ENCODE results near the gene WBP1L.
"Not testable (repeated sequence)": the region's sequence is repeated elsewhere in the genome, so short reads cannot be mapped to it uniquely, and the experiment has no call there.

WBP1L gene

DNA sequence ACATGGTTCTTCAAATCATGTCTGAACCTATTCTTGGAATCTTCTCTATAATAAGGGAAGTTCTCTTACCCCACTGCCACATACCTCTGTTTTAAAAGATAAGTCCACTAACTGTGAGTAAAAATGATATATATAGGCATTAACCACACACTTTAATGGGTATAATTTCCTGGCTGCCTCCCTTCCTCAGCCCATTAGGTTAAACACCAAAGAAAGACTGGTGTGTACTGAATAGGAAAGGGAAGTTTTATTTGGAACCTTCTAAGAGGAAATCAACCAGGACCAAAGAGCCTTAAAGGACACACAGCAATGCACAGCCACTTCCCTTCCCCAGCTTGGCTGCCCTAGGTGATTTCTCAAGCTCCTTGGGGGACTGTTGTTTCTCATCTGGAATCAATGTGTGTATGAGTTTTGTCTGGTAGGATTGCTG is 5.0 kb upstream of the WBP1L start:
- H3K4me1 ChIP-seq (ENCODE audit: control insufficient read depth in 5 of 5, insufficient read depth in 5 of 5, low read length in 5 of 5): peaks cover 2 to 29% (median 17%) of the 10 kb centered on the region in 5 donors
- H3K27ac ChIP-seq (ENCODE audit: low read depth, low read length): no peak overlapping the region
- H3K27me3 ChIP-seq (ENCODE audit: control insufficient read depth in 5 of 5, insufficient read depth in 4 of 5, low read length in 5 of 5): no peaks in the 10 kb centered on the region
- no peak overlapping the region for H3K4me3 ChIP-seq (ENCODE audit: low read depth in 1 of 5, low read length in 5 of 5)
- H3K9ac ChIP-seq (ENCODE audit: low read length in 5 of 5): no peak overlapping the region
- H3K9me3 ChIP-seq (ENCODE audit: control insufficient read depth in 5 of 5, low read length in 5 of 5): no peaks in the 10 kb centered on the region
- peaks cover 0 to 6% (median 0%) of the 10 kb centered on the region in 5 donors for H3K36me3 ChIP-seq (ENCODE audit: control insufficient read depth in 5 of 5, insufficient read depth in 5 of 5, low read length in 5 of 5)

DNA sequence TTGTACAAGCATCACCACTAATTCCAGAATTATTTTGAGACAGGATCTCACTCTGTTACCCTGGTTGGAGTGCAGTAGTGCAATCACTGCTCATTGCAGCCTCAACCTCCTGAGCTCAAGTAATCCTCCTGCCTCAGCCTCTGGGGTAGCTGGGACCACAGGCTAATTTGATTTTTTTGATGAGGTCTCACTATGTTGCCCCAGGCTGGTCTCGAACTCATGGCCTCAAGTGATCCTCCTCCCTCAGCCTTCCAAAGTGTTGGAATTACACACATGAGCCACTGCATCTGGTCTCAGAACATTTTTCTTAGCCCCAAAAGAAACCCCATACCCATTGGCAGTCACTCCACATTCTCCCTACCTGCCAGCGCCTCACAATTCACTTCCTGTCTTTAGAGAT is 3.5 kb upstream of the WBP1L start:
- Histone ChIP-seq H3K4me3 (ENCODE audit: low read depth in 1 of 5, low read length in 5 of 5) (no peak overlapping the region), H3K27me3 (ENCODE audit: control insufficient read depth in 5 of 5, insufficient read depth in 4 of 5, low read length in 5 of 5) (no peaks in the 10 kb centered on the region), H3K36me3 (ENCODE audit: control insufficient read depth in 5 of 5, insufficient read depth in 5 of 5, low read length in 5 of 5) (peaks cover 0 to 6% (median 0%) of the 10 kb centered on the region in 5 donors), H3K9me3 (ENCODE audit: control insufficient read depth in 5 of 5, low read length in 5 of 5) (no peaks in the 10 kb centered on the region), H3K9ac (ENCODE audit: low read length in 5 of 5) (no peak overlapping the region), H3K27ac (ENCODE audit: low read depth, low read length) (no peak overlapping the region), H3K4me1 (ENCODE audit: control insufficient read depth in 5 of 5, insufficient read depth in 5 of 5, low read length in 5 of 5) (peaks cover 2 to 42% (median 28%) of the 10 kb centered on the region in 5 donors)

GRCh38 chr10:102741726-102742237 is 2.0 kb upstream of the WBP1L start:
- H3K4me3 ChIP-seq (ENCODE audit: low read depth in 1 of 5, low read length in 5 of 5): no peak overlapping the region
- no peaks in the 10 kb centered on the region for H3K36me3 ChIP-seq (ENCODE audit: control insufficient read depth in 5 of 5, insufficient read depth in 5 of 5, low read length in 5 of 5)
- no peak overlapping the region for H3K27ac ChIP-seq (ENCODE audit: low read depth, low read length)
- H3K27me3 ChIP-seq (ENCODE audit: control insufficient read depth in 5 of 5, insufficient read depth in 4 of 5, low read length in 5 of 5): no peaks in the 10 kb centered on the region
- no peaks in the 10 kb centered on the region for H3K9me3 ChIP-seq (ENCODE audit: control insufficient read depth in 5 of 5, low read length in 5 of 5)
- peaks cover 0 to 47% (median 44%) of the 10 kb centered on the region in 5 donors for H3K4me1 ChIP-seq (ENCODE audit: control insufficient read depth in 5 of 5, insufficient read depth in 5 of 5, low read length in 5 of 5)
- no peak overlapping the region for H3K9ac ChIP-seq (ENCODE audit: low read length in 5 of 5)

- H3K27ac ChIP-seq (ENCODE audit: low read depth, low read length); H3K9me3 ChIP-seq (ENCODE audit: control insufficient read depth in 5 of 5, low read length in 5 of 5); H3K27me3 ChIP-seq (ENCODE audit: control insufficient read depth in 5 of 5, insufficient read depth in 4 of 5, low read length in 5 of 5); H3K36me3 ChIP-seq (ENCODE audit: control insufficient read depth in 5 of 5, insufficient read depth in 5 of 5, low read length in 5 of 5); H3K9ac ChIP-seq (ENCODE audit: low read length in 5 of 5); H3K4me3 ChIP-seq (ENCODE audit: low read depth in 1 of 5, low read length in 5 of 5): not testable (repeated sequence)
- peaks cover 0 to 47% (median 44%) of the 10 kb centered on the region in 5 donors for H3K4me1 ChIP-seq (ENCODE audit: control insufficient read depth in 5 of 5, insufficient read depth in 5 of 5, low read length in 5 of 5)
These were observed 1.4 kb upstream of the WBP1L start for GRCh38 chr10:102742313-102742712.

GRCh38 chr10:102743078-102743587 is 615 bp upstream of the WBP1L start:
- Histone ChIP-seq H3K36me3 (ENCODE audit: control insufficient read depth in 5 of 5, insufficient read depth in 5 of 5, low read length in 5 of 5) (no peaks in the 10 kb centered on the region), H3K27me3 (ENCODE audit: control insufficient read depth in 5 of 5, insufficient read depth in 4 of 5, low read length in 5 of 5) (no peaks in the 10 kb centered on the region), H3K4me1 (ENCODE audit: control insufficient read depth in 5 of 5, insufficient read depth in 5 of 5, low read length in 5 of 5) (peaks cover 0 to 47% (median 41%) of the 10 kb centered on the region in 5 donors), H3K27ac (ENCODE audit: low read depth, low read length) (peak overlapping the region; percentile 93), H3K9me3 (ENCODE audit: control insufficient read depth in 5 of 5, low read length in 5 of 5) (no peaks in the 10 kb centered on the region), H3K9ac (ENCODE audit: low read length in 5 of 5) (no peak overlapping the region), H3K4me3 (ENCODE audit: low read depth in 1 of 5, low read length in 5 of 5) (peak overlapping the region; percentile 50 to 71 (median 63))

DNA sequence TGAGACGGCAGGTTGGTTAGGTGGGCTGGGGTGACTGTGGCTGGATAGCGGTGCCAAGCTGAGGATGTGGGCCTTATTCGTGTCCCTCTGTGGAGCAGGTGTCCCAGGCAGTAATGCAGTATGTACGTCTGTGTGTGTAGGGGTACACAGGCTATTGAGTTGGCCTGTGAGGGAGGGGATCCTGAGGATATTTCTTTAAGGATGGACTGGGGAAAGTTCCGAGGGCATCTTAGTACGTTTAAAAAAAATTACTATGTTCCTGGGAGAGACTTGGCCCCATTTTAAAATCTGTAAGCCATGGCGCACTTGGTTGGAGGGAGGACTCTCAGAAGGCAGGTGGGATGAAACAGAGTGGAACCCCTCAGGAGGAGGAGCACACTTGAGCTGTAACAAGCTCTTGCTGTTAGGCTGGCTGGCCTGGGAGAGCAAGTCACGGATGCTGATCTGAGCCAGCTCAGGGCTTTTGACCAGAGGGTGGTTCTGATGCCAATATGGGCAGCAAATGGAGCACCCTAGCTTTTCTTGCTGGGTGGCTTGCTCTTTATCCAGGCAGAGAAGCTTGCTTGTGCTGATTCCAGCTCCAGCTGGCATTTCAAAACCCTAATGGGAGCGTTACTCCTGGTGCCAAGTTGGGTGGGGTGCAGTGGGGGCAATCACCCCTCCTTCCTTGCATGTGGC is 765 bp downstream of the WBP1L start:
- Histone ChIP-seq H3K9me3 (ENCODE audit: control insufficient read depth in 5 of 5, low read length in 5 of 5) (no peaks in the 10 kb centered on the region), H3K27me3 (ENCODE audit: control insufficient read depth in 5 of 5, insufficient read depth in 4 of 5, low read length in 5 of 5) (no peaks in the 10 kb centered on the region), H3K27ac (ENCODE audit: low read depth, low read length) (peak overlapping the region; percentile 93), H3K4me1 (ENCODE audit: control insufficient read depth in 5 of 5, insufficient read depth in 5 of 5, low read length in 5 of 5) (peaks cover 0 to 36% (median 29%) of the 10 kb centered on the region in 5 donors), H3K4me3 (ENCODE audit: low read depth in 1 of 5, low read length in 5 of 5) (peak overlapping the region; percentile 85 to 100 (median 98)), H3K36me3 (ENCODE audit: control insufficient read depth in 5 of 5, insufficient read depth in 5 of 5, low read length in 5 of 5) (no peaks in the 10 kb centered on the region), H3K9ac (ENCODE audit: low read length in 5 of 5) (peak overlapping the region; percentile 57 to 99 (median 97))

GRCh38 chr10:102745157-102745556 is 1.4 kb downstream of the WBP1L start:
- Histone ChIP-seq H3K4me3 (ENCODE audit: low read depth in 1 of 5, low read length in 5 of 5) (peak overlapping the region; percentile 85 to 100 (median 98)), H3K27me3 (ENCODE audit: control insufficient read depth in 5 of 5, insufficient read depth in 4 of 5, low read length in 5 of 5) (no peaks in the 10 kb centered on the region), H3K4me1 (ENCODE audit: control insufficient read depth in 5 of 5, insufficient read depth in 5 of 5, low read length in 5 of 5) (peaks cover 0 to 36% (median 28%) of the 10 kb centered on the region in 5 donors), H3K36me3 (ENCODE audit: control insufficient read depth in 5 of 5, insufficient read depth in 5 of 5, low read length in 5 of 5) (no peaks in the 10 kb centered on the region), H3K27ac (ENCODE audit: low read depth, low read length) (peak overlapping the region; percentile 93), H3K9me3 (ENCODE audit: control insufficient read depth in 5 of 5, low read length in 5 of 5) (no peaks in the 10 kb centered on the region), H3K9ac (ENCODE audit: low read length in 5 of 5) (peak overlapping the region; percentile 5 to 99 (median 97))

DNA sequence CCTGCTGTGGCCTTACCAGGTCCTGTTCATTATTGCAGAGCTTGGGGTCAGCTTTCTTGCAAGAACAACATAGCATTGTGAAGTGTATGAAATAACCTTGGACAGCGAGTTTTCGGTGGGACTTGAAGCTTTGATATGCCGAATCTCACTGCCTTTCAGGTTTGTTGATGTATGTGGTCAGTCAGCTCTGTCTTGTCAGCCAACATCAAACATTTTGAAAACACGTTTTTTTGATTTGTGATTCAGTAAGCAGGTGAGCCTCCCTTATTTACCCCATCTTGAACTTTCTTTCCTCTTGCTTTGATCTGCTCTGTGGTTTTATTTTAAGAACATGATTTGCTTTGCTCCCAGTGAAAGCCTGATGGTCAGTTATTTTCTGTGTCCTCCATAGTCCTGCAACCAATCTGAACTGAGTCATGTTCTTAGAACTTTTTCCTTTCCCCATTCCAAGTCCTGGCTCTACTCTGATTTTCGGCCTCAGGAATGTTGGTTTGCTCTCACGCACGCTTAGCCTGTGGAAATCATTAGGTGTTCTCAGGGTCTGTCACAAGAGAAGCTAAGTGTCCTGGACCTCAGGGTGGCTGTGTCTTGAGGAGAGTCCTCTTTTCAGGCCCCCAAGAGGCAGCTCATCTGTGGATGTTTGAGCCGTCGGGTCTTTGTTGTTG is 8.7 kb downstream of the WBP1L start:
- Histone ChIP-seq H3K27me3 (ENCODE audit: control insufficient read depth in 5 of 5, insufficient read depth in 4 of 5, low read length in 5 of 5) (no peaks in the 10 kb centered on the region), H3K9ac (ENCODE audit: low read length in 5 of 5) (peak overlapping the region in 2 of 5 donors; percentile 33 to 62), H3K4me1 (ENCODE audit: control insufficient read depth in 5 of 5, insufficient read depth in 5 of 5, low read length in 5 of 5) (peaks cover 7 to 38% (median 29%) of the 10 kb centered on the region in 5 donors), H3K9me3 (ENCODE audit: control insufficient read depth in 5 of 5, low read length in 5 of 5) (no peaks in the 10 kb centered on the region), H3K4me3 (ENCODE audit: low read depth in 1 of 5, low read length in 5 of 5) (no peak overlapping the region), H3K27ac (ENCODE audit: low read depth, low read length) (peak overlapping the region; percentile 83), H3K36me3 (ENCODE audit: control insufficient read depth in 5 of 5, insufficient read depth in 5 of 5, low read length in 5 of 5) (peaks cover 0 to 2% (median 0%) of the 10 kb centered on the region in 5 donors)

DNA sequence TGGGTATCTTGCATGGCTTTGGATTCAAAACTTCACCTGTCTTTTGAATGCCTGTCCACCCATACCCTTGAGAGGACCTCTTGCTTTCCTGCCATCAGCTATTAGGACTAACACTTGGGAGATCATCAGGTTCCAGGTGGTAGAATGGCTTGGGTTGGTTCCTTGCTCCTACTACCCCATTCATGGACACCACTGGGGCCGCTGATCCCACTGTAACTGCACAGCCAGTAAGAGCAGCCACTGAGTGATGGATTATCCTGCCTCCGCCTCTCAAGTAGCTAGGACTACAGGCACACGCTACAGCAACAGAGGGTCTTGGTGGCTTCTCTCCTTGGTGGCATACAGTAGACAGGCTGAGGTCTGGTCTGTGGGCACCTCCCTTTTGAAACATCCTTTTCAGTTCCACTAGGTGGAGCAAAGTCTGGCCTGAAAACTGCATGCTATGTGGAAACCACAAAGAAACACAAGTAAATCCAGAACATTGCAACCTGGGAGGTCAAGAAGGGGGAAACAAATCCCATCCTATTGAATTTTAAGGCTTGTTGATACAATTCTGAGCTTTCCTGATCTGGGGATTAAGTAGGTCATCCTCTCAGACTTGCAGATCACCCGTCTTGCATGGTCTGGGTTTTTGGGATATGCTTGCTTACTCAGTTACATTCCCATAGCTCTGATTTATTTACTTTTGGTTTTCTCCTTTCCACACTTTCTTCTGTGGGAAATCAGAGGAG is 9.4 kb downstream of the WBP1L start:
- H3K4me3 ChIP-seq (ENCODE audit: low read depth in 1 of 5, low read length in 5 of 5): peak overlapping the region in 2 of 5 donors; percentile 3 to 29
- H3K36me3 ChIP-seq (ENCODE audit: control insufficient read depth in 5 of 5, insufficient read depth in 5 of 5, low read length in 5 of 5): peaks cover 0 to 2% (median 0%) of the 10 kb centered on the region in 5 donors
- peaks cover 7 to 38% (median 29%) of the 10 kb centered on the region in 5 donors for H3K4me1 ChIP-seq (ENCODE audit: control insufficient read depth in 5 of 5, insufficient read depth in 5 of 5, low read length in 5 of 5)
- H3K27ac ChIP-seq (ENCODE audit: low read depth, low read length): peak overlapping the region; percentile 83
- H3K9me3 ChIP-seq (ENCODE audit: control insufficient read depth in 5 of 5, low read length in 5 of 5): no peaks in the 10 kb centered on the region
- H3K9ac ChIP-seq (ENCODE audit: low read length in 5 of 5): peak overlapping the region in 3 of 5 donors; percentile 6 to 63 (median 62)
- H3K27me3 ChIP-seq (ENCODE audit: control insufficient read depth in 5 of 5, insufficient read depth in 4 of 5, low read length in 5 of 5): no peaks in the 10 kb centered on the region
